SK-N-SH (cell line): ENCODE measurements around the gene CDCP1. TPM values are rescaled to one million over a fixed set of nuclear protein-coding genes. Genes with fewer than 3 reads are reported as not detected.

Source experiments
- CTCF ChIA-PET: fragments of 300-600, 350-600 bp; formaldehyde crosslinking; extraction: SDS; loops from one replicate; lab custom pipeline; 2021; lab: Yijun Ruan, JAX
- POLR2A ChIA-PET: fragments of 350-600 bp; sonication (Branson Sonifier 250); formaldehyde crosslinking; extraction: SDS; loops from one replicate; lab custom pipeline; 2020; ENCODE audit warnings: antibody characterized with exemption, inconsistent platforms; lab: Yijun Ruan, JAX
- DNase-seq: peaks from one replicate; pipeline ENCODE4 v3.0.0; 2012
- H2AFZ ChIP-seq: fragments of 200-600 bp; sonication (generic); 2 replicates; pipeline ENCODE4 v1.8.1; 2016; ENCODE audit warnings: antibody characterized with exemption, mild to moderate bottlenecking, low read depth
- H3F3A ChIP-seq: fragments of 200-600 bp; sonication (generic); replicated peaks from 2 replicates; pipeline ENCODE3; 2016; ENCODE audit warnings: antibody characterized with exemption, mild to moderate bottlenecking; ENCODE audit not compliant: insufficient read depth
- H3K27ac ChIP-seq, 2 experiments: fragments of 200-500 bp in 1 of 2; fragments of 200-600 bp in 1 of 2; sonication (Bioruptor generic) in 1 of 2; sonication (generic), shearing (Covaris generic) in 1 of 2; 2 replicates each; pipeline versions ENCODE4 v1.5.1 to v1.6.1; 2014 to 2016; ENCODE audit warnings: low read depth in 2 of 2, inconsistent platforms in 1 of 2, low read length in 1 of 2, mild to moderate bottlenecking in 1 of 2, mixed read lengths in 1 of 2
- H3K27me3 ChIP-seq: fragments of 200-600 bp; sonication (generic), shearing (Covaris generic); 2 replicates; pipeline ENCODE4 v1.6.1; 2016; ENCODE audit warnings: mixed run types; ENCODE audit not compliant: insufficient read depth
- H3K36me3 ChIP-seq, 2 experiments: fragments of 200-500 bp in 1 of 2; fragments of 200-600 bp in 1 of 2; sonication (Bioruptor generic) in 1 of 2; sonication (generic) in 1 of 2; replicated peaks in 1 of 2; 2 replicates each; pipeline versions ENCODE3 to v1.5.1; 2014 to 2016; ENCODE audit warnings: low read length in 1 of 2, mild to moderate bottlenecking in 1 of 2; ENCODE audit not compliant: insufficient read depth in 2 of 2, control insufficient read depth in 1 of 2
- H3K4me1 ChIP-seq, 2 experiments: fragments of 200-500 bp in 1 of 2; fragments of 200-600 bp in 1 of 2; sonication (Bioruptor generic) in 1 of 2; sonication (generic), shearing (Covaris generic) in 1 of 2; 2 replicates each; pipeline versions ENCODE4 v1.5.1 to v1.6.1; 2014 to 2016; ENCODE audit warnings: low read depth in 1 of 2, low read length in 1 of 2, mixed run types in 1 of 2; ENCODE audit not compliant: insufficient read depth in 2 of 2, control insufficient read depth in 1 of 2
- H3K4me2 ChIP-seq: fragments of 200-600 bp; sonication (generic), shearing (Covaris generic); 2 replicates; pipeline ENCODE4 v1.6.1; 2017; ENCODE audit warnings: mixed run types
- H3K4me3 ChIP-seq, 2 experiments: fragments of 200-500 bp in 1 of 2; fragments of 200-600 bp in 1 of 2; sonication (Bioruptor generic) in 1 of 2; sonication (generic), shearing (Covaris generic) in 1 of 2; 2 replicates each; pipeline versions ENCODE4 v1.5.1 to v1.8.1; 2014 to 2016; ENCODE audit warnings: low read depth in 2 of 2, inconsistent platforms in 1 of 2, low read length in 1 of 2, mild to moderate bottlenecking in 1 of 2, mixed read lengths in 1 of 2, moderate library complexity in 1 of 2
- H3K79me2 ChIP-seq: fragments of 200-600 bp; sonication (generic); 2 replicates; pipeline ENCODE4 v1.8.1; 2017; ENCODE audit warnings: mild to moderate bottlenecking; ENCODE audit not compliant: insufficient read depth
- H3K9ac ChIP-seq: fragments of 200-600 bp; sonication (generic); 2 replicates; pipeline ENCODE4 v1.6.1; 2017; ENCODE audit warnings: mixed run types
- H3K9me2 ChIP-seq: fragments of 200-600 bp; sonication (generic); 2 replicates; pipeline ENCODE4 v1.6.1; 2017; ENCODE audit warnings: mixed run types
- H3K9me3 ChIP-seq: fragments of 200-600 bp; sonication (generic); 2 replicates; pipeline ENCODE4 v1.6.1; 2017; ENCODE audit warnings: mixed run types, mild to moderate bottlenecking, moderate library complexity
- H4K20me1 ChIP-seq: fragments of 200-600 bp; sonication (generic); 2 replicates; pipeline ENCODE4 v1.6.1; 2017; ENCODE audit warnings: mild to moderate bottlenecking, mixed run types; ENCODE audit not compliant: insufficient read depth
- CHD2 ChIP-seq: fragments of 150-350 bp; IDR thresholded peaks from 2 replicates; pipeline ENCODE4 v1.6.1; 2018; ENCODE audit warnings: low read length; ENCODE audit not compliant: partially characterized antibody
- ELF1 ChIP-seq: IDR thresholded peaks from 2 replicates; pipeline ENCODE4 v1.4.0; 2012
- EZH2phosphoT487 ChIP-seq: fragments of 200-600 bp; sonication (generic); IDR thresholded peaks from 2 replicates; pipeline ENCODE4 v1.6.1; 2017; ENCODE audit warnings: low read depth, mixed run types, mild to moderate bottlenecking, antibody characterized with exemption, moderate library complexity, borderline replicate concordance
- MAX ChIP-seq: IDR thresholded peaks from 2 replicates; pipeline ENCODE4 v1.4.0; 2012; ENCODE audit warnings: low read depth
- MXI1 ChIP-seq: IDR thresholded peaks from 2 replicates; pipeline ENCODE4 v1.6.1; 2012; ENCODE audit warnings: mild to moderate bottlenecking, low read depth, low read length, improper control_type of control experiment
- NFIC ChIP-seq: IDR thresholded peaks from 2 replicates; pipeline ENCODE4 v1.4.0; 2012; ENCODE audit warnings: borderline replicate concordance
- NRF1 ChIP-seq: IDR thresholded peaks from 2 replicates; pipeline ENCODE4 v1.6.1; 2012; ENCODE audit warnings: low read depth, mild to moderate bottlenecking, low read length
- RAD21 ChIP-seq: IDR thresholded peaks from 2 replicates; pipeline ENCODE4 v1.6.1; 2012; ENCODE audit warnings: mild to moderate bottlenecking, low read length
- RCOR1 ChIP-seq: fragments of 150-350 bp; IDR thresholded peaks from 2 replicates; pipeline ENCODE4 v1.6.1; 2017; ENCODE audit warnings: antibody characterized with exemption, low read length
- RFX5 ChIP-seq: IDR thresholded peaks from 2 replicates; pipeline ENCODE4 v1.6.1; 2012; ENCODE audit warnings: mild to moderate bottlenecking, improper control_type of control experiment, low read length
- RXRA ChIP-seq: IDR thresholded peaks from 2 replicates; pipeline ENCODE4 v1.4.0; 2012; ENCODE audit warnings: low read depth, mild to moderate bottlenecking, borderline replicate concordance
- SIN3A ChIP-seq: IDR thresholded peaks from 2 replicates; pipeline ENCODE4 v1.6.1; 2012; ENCODE audit warnings: low read depth, mild to moderate bottlenecking, low read length, moderate library complexity, borderline replicate concordance
- SMC3 ChIP-seq: IDR thresholded peaks from 2 replicates; pipeline ENCODE4 v1.6.1; 2012; ENCODE audit warnings: low read depth, low read length, improper control_type of control experiment
- WGBS: methylation state at CpG from one replicate; pipeline ENCODE4 v1.1.6; 2017; ENCODE audit warnings: low lambda C conversion rate; 5-methylcytosine and 5-hydroxymethylcytosine counted together
- polyA plus RNA-seq, 3 experiments: library from polyadenylated mRNA; depleted of rRNA; stranded (reverse); fragments of >200 nt; gene quantifications; 2 replicates each; pipeline ENCODE4 v1.2.3, GENCODE V29; 2012
- TF ChIP-seq, protein P1 (sequence below): fragments of 200-600 bp; sonication (generic); IDR thresholded peaks from 2 replicates; pipeline ENCODE4 v1.6.1; 2017; ENCODE audit warnings: antibody characterized with exemption, mild to moderate bottlenecking, moderate library complexity

Gene CDCP1
- polyA plus RNA-seq, 1 of the 3 experiments (the other 2 are of a cell fraction) = 3.6 TPM

DNA sequence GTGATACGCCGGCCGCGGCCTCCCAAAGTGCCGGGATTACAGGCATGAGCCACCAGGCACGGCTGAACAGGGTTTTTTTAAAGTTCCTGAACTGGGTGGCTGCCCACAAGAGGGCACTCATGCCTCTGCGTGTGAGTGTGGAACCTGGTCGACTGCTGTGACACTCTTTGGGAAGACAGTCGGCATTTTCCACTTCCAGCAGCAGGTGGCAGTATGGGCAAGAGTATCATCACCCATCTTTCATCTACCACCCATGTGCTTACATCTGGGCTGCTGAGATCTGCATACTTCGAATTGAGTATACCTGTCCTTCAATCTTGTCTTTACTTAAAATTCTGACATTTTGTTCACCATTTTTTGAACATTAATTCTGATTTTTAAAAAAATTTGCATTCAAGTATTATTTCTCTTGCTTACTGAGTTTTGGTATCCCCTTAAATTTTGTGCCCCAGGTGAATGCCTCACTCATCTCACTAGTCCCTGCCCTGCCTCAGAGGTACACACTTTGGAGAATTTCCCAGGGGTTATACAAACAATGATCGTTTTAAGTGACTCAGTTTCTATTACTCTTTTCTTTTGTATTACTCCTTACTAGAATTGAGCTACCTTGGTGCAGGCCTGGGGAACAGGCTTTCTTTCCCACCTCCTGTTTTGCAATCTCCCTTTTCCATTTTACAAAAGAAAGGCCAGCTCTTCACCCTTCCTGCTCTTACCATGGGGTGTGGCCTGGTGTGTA is 108.3 kb downstream of the CDCP1 start:
- CTCF ChIA-PET = interaction anchor here (0.5 to 16.7 kb wide), 38 partner anchors 8 to 1872 kb away, joined by 3 to 631 read pairs (median 4); partner anchors contain the start of gene TMEM158
- TF ChIP-seq MXI1 (peak; percentile 75), SMC3 (peak; percentile 94), EZH2phosphoT487 (no peak), NFIC (no peak), RFX5 (0 out of 2 replicates have a peak, but pooled peaks have one; percentile 47), ELF1 (no peak), RCOR1 (peak; percentile 68), RAD21 (peak; percentile 96), CHD2 (peak; percentile 75), RXRA (no peak), SIN3A (peak; percentile 74; the same call in 1 of the 2 replicates), MAX (peak; percentile 59), NRF1 (no peak)
- TF ChIP-seq, protein P1, sequence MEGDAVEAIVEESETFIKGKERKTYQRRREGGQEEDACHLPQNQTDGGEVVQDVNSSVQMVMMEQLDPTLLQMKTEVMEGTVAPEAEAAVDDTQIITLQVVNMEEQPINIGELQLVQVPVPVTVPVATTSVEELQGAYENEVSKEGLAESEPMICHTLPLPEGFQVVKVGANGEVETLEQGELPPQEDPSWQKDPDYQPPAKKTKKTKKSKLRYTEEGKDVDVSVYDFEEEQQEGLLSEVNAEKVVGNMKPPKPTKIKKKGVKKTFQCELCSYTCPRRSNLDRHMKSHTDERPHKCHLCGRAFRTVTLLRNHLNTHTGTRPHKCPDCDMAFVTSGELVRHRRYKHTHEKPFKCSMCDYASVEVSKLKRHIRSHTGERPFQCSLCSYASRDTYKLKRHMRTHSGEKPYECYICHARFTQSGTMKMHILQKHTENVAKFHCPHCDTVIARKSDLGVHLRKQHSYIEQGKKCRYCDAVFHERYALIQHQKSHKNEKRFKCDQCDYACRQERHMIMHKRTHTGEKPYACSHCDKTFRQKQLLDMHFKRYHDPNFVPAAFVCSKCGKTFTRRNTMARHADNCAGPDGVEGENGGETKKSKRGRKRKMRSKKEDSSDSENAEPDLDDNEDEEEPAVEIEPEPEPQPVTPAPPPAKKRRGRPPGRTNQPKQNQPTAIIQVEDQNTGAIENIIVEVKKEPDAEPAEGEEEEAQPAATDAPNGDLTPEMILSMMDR = peak; percentile 98

More for the DNA sequence above, 108.3 kb downstream of the CDCP1 start:
- H3K9me2 ChIP-seq = no peaks in the 10 kb centered on the region
- no peaks in the 10 kb centered on the region for H3K79me2 ChIP-seq
- H3K9ac ChIP-seq = no peak overlapping the region
- H2AFZ ChIP-seq = no peak overlapping the region; the same call in 1 of the 2 replicates
- no peak overlapping the region for H3K4me2 ChIP-seq
- H3K4me3 ChIP-seq = peak overlapping the region in 1 of 2 experiments; percentile 32; a peak in 1 of 4 replicates
- no peaks in the 10 kb centered on the region; a peak in 1 of 4 replicates for H3K4me1 ChIP-seq
- no peaks in the 10 kb centered on the region for H3F3A ChIP-seq
- WGBS = 4% methylated on average over 11 of the region's 11 CpGs
- no peak overlapping the region for H3K27ac ChIP-seq
- no peaks in the 10 kb centered on the region for H3K36me3 ChIP-seq
- POLR2A ChIA-PET = no interaction called here
- H3K9me3 ChIP-seq = no peaks in the 10 kb centered on the region
- H4K20me1 ChIP-seq = no peaks in the 10 kb centered on the region
- peak; percentile 90 for DNase-seq
- H3K27me3 ChIP-seq = no peaks in the 10 kb centered on the region
